Stomach (tissue), 9 donors: ENCODE measurements around the gene BRD3OS. TPM values are rescaled to one million over a fixed set of nuclear protein-coding genes. Genes with fewer than 3 reads are reported as not detected.
A peak's percentile ranks its signal among the peaks of the same experiment; 100 is the strongest.

Source experiments
- DNase-seq, 2 donors: peaks; one replicate each; pipeline versions ENCODE4 v3.0.0 to v3.0.0-alpha.2; 2013 to 2019
- H3K27ac ChIP-seq, 5 donors: fragments of 200-600 bp in 4 of 5; sonication (generic) in 4 of 5; one replicate each; pipeline ENCODE4 v1.5.1; 2013 to 2019; ENCODE audit warnings: mild to moderate bottlenecking in 1 of 5, moderate library complexity in 1 of 5
- H3K27me3 ChIP-seq, 3 donors: fragments of 200-600 bp; sonication (generic); one replicate each; pipeline ENCODE4 v1.5.1; 2017 to 2019; ENCODE audit warnings: mixed run types in 1 of 3
- H3K36me3 ChIP-seq, 4 donors: fragments of 200-600 bp; sonication (generic); 1 replicate in 3 of 4; 2 replicates in 1 of 4; pipeline ENCODE4 v1.5.1; 2016 to 2019
- H3K4me1 ChIP-seq, 4 donors: fragments of 200-600 bp; sonication (generic); one replicate each; pipeline ENCODE4 v1.5.1; 2016 to 2019
- H3K4me3 ChIP-seq, 4 donors: fragments of 200-600 bp; sonication (generic) in 3 of 4; one replicate each; pipeline ENCODE4 v1.5.1; 2016 to 2019; ENCODE audit warnings: mild to moderate bottlenecking in 1 of 4
- H3K9me3 ChIP-seq, 4 donors: fragments of 200-600 bp; sonication (generic); one replicate each; pipeline ENCODE4 v1.5.1; 2016 to 2019
- EP300 ChIP-seq: sonication (generic); formaldehyde crosslinking; IDR thresholded peaks from one replicate; pipeline ENCODE4 v1.6.1; 2017; ENCODE audit warnings: antibody characterized with exemption
- POLR2A ChIP-seq, 4 donors: fragments of 450-650 bp; IDR thresholded peaks; one replicate each; pipeline ENCODE4 v1.6.1; 2016; ENCODE audit warnings: antibody characterized with exemption in 4 of 4, control low read depth in 2 of 4, mild to moderate bottlenecking in 1 of 4, moderate library complexity in 1 of 4
- POLR2AphosphoS5 ChIP-seq, 3 donors: sonication (generic); formaldehyde crosslinking; IDR thresholded peaks; one replicate each; pipeline ENCODE4 v1.6.1; 2016; ENCODE audit warnings: antibody characterized with exemption in 3 of 3
- WGBS, 5 donors: extraction: QIAGEN DNeasy Blood & Tissue Kit in 3 of 5; methylation state at CpG; one replicate each; pipeline versions ENCODE4 v1.1.5 to v1.1.7; 2013 to 2018; 5-methylcytosine and 5-hydroxymethylcytosine counted together
- intact Hi-C: fragments of 100-400 bp; cut with DNase I; formaldehyde crosslinking; loops from one replicate; pipeline ENCODE4 v1.15.1; 2023; ENCODE audit warnings: low total_unique reads
- polyA plus RNA-seq, 3 donors: library from polyadenylated mRNA; stranded (reverse); fragments of 200-250 nt; gene quantifications; one replicate each; pipeline ENCODE4 v1.2.3, GENCODE V29; 2013
- total RNA-seq, 5 donors: library from RNA; depleted of rRNA; stranded (reverse); fragments of >200 nt; gene quantifications; one replicate each; pipeline versions ENCODE4 v1.1.0 to v1.2.3, GENCODE V29; 2014 to 2016
- TF ChIP-seq, protein P1 (sequence below), 7 experiments: fragments of 450-650 bp in 4 of 7; fragments of 200-600 bp in 3 of 7; sonication (generic) in 3 of 7; IDR thresholded peaks; one replicate each; pipeline ENCODE4 v1.5.1; 2016 to 2019; ENCODE audit warnings: antibody characterized with exemption in 7 of 7, control low read depth in 2 of 7, mild to moderate bottlenecking in 1 of 7
- donor health status: healthy with polysubstance abuse.
- donor health status: Bipolar disorder and iron deficiency.
- donor health status: healthy.

Gene BRD3OS
- total and polyA plus RNA-seq, 8 donors: 2.4 to 12.0 (median 6.2) TPM; not detected in 1

DNA sequence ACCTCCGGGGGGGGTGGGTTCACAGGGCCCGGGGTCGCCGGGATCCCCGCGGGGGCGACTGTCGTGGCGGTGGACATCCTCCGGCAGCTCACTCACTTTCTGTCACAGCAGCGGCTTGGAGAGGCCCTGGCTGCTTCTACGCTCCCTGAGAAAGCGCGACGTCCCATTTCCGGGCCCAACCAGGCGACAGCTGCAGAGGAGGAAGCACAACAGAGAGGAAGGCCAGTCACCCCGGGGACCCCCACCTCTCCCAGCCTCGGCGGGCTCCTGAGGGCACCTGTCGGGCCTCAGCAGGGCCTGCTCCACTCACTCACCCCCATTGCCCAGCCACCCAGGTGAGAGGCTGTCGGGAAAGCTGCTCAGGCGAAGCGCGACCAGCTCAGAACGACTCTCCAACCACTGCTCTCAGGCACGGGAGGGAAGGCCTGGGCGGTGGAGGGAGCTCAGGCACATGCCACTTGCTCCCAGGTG lies 28.2 kb downstream of the BRD3OS start:
- Histone ChIP-seq H3K27me3 (no peaks in the 10 kb centered on the region), H3K27ac (no peak overlapping the region), H3K9me3 (no peaks in the 10 kb centered on the region), H3K4me3 (no peak overlapping the region), H3K4me1 (peaks cover 44 to 72% (median 69%) of the 10 kb centered on the region in 4 donors), H3K36me3 (peaks cover 44 to 53% (median 51%) of the 10 kb centered on the region in 4 donors)
- DNase-seq: no peak
- 84 to 96% (median 89%) methylated on average over 13 to 28 of the region's 28 CpGs for WGBS, 5 donors
- intact Hi-C loops: no loop called here
- TF ChIP-seq POLR2AphosphoS5 (IDR thresholded peaks at IDR 0.05) (no peak), POLR2A (IDR thresholded peaks at IDR 0.05) (no peak), EP300 (no peak)
- TF ChIP-seq, protein P1, sequence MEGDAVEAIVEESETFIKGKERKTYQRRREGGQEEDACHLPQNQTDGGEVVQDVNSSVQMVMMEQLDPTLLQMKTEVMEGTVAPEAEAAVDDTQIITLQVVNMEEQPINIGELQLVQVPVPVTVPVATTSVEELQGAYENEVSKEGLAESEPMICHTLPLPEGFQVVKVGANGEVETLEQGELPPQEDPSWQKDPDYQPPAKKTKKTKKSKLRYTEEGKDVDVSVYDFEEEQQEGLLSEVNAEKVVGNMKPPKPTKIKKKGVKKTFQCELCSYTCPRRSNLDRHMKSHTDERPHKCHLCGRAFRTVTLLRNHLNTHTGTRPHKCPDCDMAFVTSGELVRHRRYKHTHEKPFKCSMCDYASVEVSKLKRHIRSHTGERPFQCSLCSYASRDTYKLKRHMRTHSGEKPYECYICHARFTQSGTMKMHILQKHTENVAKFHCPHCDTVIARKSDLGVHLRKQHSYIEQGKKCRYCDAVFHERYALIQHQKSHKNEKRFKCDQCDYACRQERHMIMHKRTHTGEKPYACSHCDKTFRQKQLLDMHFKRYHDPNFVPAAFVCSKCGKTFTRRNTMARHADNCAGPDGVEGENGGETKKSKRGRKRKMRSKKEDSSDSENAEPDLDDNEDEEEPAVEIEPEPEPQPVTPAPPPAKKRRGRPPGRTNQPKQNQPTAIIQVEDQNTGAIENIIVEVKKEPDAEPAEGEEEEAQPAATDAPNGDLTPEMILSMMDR (IDR thresholded peaks at IDR 0.05): no peak

- TF ChIP-seq POLR2A (IDR thresholded peaks at IDR 0.05): no peak
- TF ChIP-seq, protein P1 (IDR thresholded peaks at IDR 0.05): no peak
- TF ChIP-seq EP300: no peak
- no peak for TF ChIP-seq POLR2AphosphoS5 (IDR thresholded peaks at IDR 0.05)
- WGBS, 5 donors: 77 to 86% (median 83%) methylated on average over 38 to 44 of the region's 44 CpGs
- intact Hi-C loops: no loop called here
- no peaks in the 10 kb centered on the region for H3K27me3 ChIP-seq
- no peak overlapping the region for H3K27ac ChIP-seq
- H3K4me3 ChIP-seq: no peak overlapping the region
- peaks cover 45 to 73% (median 69%) of the 10 kb centered on the region in 4 donors for H3K4me1 ChIP-seq
- no peaks in the 10 kb centered on the region for H3K9me3 ChIP-seq
- DNase-seq: no peak
- peaks cover 38 to 46% (median 44%) of the 10 kb centered on the region in 4 donors for H3K36me3 ChIP-seq
Measured at GRCh38 chr9:134053941-134054761, 28.9 kb downstream of the BRD3OS start.

GRCh38 chr9:134054891-134055811 lies 29.9 kb downstream of the BRD3OS start:
- H3K9me3 ChIP-seq: no peaks in the 10 kb centered on the region
- peak in 1 of 2 donors; percentile 44 for DNase-seq
- TF ChIP-seq POLR2A (IDR thresholded peaks at IDR 0.05) (no peak), POLR2AphosphoS5 (IDR thresholded peaks at IDR 0.05) (no peak), EP300 (no peak)

DNA sequence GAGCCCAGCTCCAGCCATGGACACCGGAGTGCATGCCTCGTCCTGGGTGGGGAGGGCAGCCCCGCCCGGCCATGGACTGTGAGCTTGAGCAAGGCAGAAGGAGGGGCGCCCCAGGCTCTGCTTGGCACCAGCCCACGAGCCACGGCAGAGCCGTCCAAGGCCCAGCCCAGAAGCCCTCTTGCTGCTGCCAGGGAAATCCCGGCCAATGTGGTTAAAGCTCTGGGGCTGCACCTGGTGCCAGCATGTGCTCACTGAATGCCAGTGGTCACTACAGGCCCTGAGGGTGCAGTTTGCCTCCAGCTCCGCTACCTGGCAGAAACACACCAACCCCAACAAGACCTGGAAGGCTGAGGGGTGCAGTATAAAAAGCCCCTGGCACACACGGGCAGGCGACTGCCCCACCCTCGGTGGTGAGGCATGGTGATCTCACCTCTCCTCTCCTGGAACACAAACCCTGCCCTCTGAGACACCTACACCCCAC lies 30.7 kb downstream of the BRD3OS start:
- peak overlapping the region in 1 of 4 donors; percentile 23 for H3K4me3 ChIP-seq
- DNase-seq: peak; percentile 83 to 89
- 15 to 50% (median 26%) methylated on average over 6 to 13 of the region's 13 CpGs for WGBS, 5 donors
- TF ChIP-seq POLR2A (IDR thresholded peaks at IDR 0.05) (no peak), POLR2AphosphoS5 (IDR thresholded peaks at IDR 0.05) (peak in 2 of 3 donors; percentile 23 to 25), EP300 (no peak)
- TF ChIP-seq, protein P1 (IDR thresholded peaks at IDR 0.05): no peak
- peaks cover 21 to 27% (median 25%) of the 10 kb centered on the region in 4 donors for H3K36me3 ChIP-seq
- peaks cover 40 to 77% (median 72%) of the 10 kb centered on the region in 4 donors for H3K4me1 ChIP-seq
- H3K9me3 ChIP-seq: no peaks in the 10 kb centered on the region
- no peaks in the 10 kb centered on the region for H3K27me3 ChIP-seq
- intact Hi-C loops: no loop called here
- peak overlapping the region; percentile 60 to 75 (median 68) for H3K27ac ChIP-seq

More at GRCh38 chr9:134054891-134055811, 29.9 kb downstream of the BRD3OS start:
- WGBS, 5 donors: 65 to 75% (median 69%) methylated on average over 20 to 28 of the region's 28 CpGs
- H3K4me3 ChIP-seq: peak overlapping the region in 1 of 4 donors; percentile 23
- peaks cover 30 to 36% (median 34%) of the 10 kb centered on the region in 4 donors for H3K36me3 ChIP-seq
- no peaks in the 10 kb centered on the region for H3K27me3 ChIP-seq
- peaks cover 37 to 73% (median 68%) of the 10 kb centered on the region in 4 donors for H3K4me1 ChIP-seq
- intact Hi-C loops: no loop called here
- H3K27ac ChIP-seq: peak overlapping the region; percentile 60 to 75 (median 68)
